Esophagus muscularis mucosa (tissue), 4 donors: Measurements from ENCODE around the gene SYT9.

ENCODE experiments used
- CTCF ChIP-seq, 3 experiments: fragments of 200-600 bp in 2 of 3; fragments of 450-650 bp in 1 of 3; sonication (generic) in 2 of 3; IDR thresholded peaks; one replicate each; pipeline ENCODE4 v1.5.1; 2017 to 2019; ENCODE audit warnings: antibody characterized with exemption in 3 of 3, mild to moderate bottlenecking in 2 of 3, moderate library complexity in 1 of 3
- EP300 ChIP-seq: sonication (generic); formaldehyde crosslinking; IDR thresholded peaks from one replicate; pipeline ENCODE4 v1.6.1; 2017; ENCODE audit warnings: antibody characterized with exemption
- POLR2A ChIP-seq: fragments of 450-650 bp; IDR thresholded peaks from one replicate; pipeline ENCODE4 v1.6.1; 2017; ENCODE audit warnings: antibody characterized with exemption, moderate library complexity, mild to moderate bottlenecking, low read depth
- POLR2AphosphoS5 ChIP-seq, 2 donors: sonication (generic); formaldehyde crosslinking; IDR thresholded peaks; one replicate each; pipeline ENCODE4 v1.6.1; 2017; ENCODE audit warnings: antibody characterized with exemption in 2 of 2

GRCh38 chr11:7487360-7487759 lies 235.7 kb downstream of the SYT9 start:
- TF ChIP-seq CTCF (IDR thresholded peaks at IDR 0.05) (no peak), POLR2AphosphoS5 (IDR thresholded peaks at IDR 0.05) (no peak), POLR2A (no peak), EP300 (no peak)
